Skeletal muscle tissue (tissue), 4 donors: ENCODE measurements around the gene ENOSF1. TPM values are rescaled to one million over a fixed set of nuclear protein-coding genes. Genes with fewer than 3 reads are reported as not detected.
"Not testable (repeated sequence)": the region's sequence is repeated elsewhere in the genome, so short reads cannot be mapped to it uniquely, and the experiment has no call there.

ENCODE experiments used
- H3K27ac ChIP-seq: one replicate; pipeline ENCODE4 v1.7.0; 2013; ENCODE audit warnings: mild to moderate bottlenecking, low read depth, low read length, inconsistent platforms
- H3K27me3 ChIP-seq, 3 donors: one replicate each; pipeline ENCODE4 v1.7.0; 2013; ENCODE audit warnings: low read length in 3 of 3; ENCODE audit not compliant: control insufficient read depth in 3 of 3, insufficient read depth in 3 of 3
- H3K36me3 ChIP-seq, 3 donors: one replicate each; pipeline ENCODE4 v1.7.0; 2013; ENCODE audit warnings: low read length in 3 of 3; ENCODE audit not compliant: control insufficient read depth in 3 of 3, insufficient read depth in 3 of 3
- H3K4me1 ChIP-seq, 3 donors: one replicate each; pipeline ENCODE4 v1.7.0; 2013; ENCODE audit warnings: low read length in 3 of 3, mild to moderate bottlenecking in 3 of 3; ENCODE audit not compliant: control insufficient read depth in 3 of 3, insufficient read depth in 3 of 3
- H3K4me3 ChIP-seq, 3 donors: one replicate each; pipeline ENCODE4 v1.7.0; 2013; ENCODE audit warnings: low read length in 3 of 3
- H3K9ac ChIP-seq, 3 donors: one replicate each; pipeline ENCODE4 v1.7.0; 2013; ENCODE audit warnings: low read length in 3 of 3, mild to moderate bottlenecking in 3 of 3, moderate library complexity in 2 of 3, low read depth in 1 of 3
- H3K9me3 ChIP-seq, 3 donors: one replicate each; pipeline ENCODE4 v1.7.0; 2013; ENCODE audit warnings: low read length in 3 of 3; ENCODE audit not compliant: control insufficient read depth in 3 of 3
- total RNA-seq: library from RNA; depleted of rRNA; stranded (reverse); fragments of >200 nt; gene quantifications from one replicate; pipeline ENCODE4 v1.2.3, GENCODE V29; 2014
- donor health status: Osteomylitis.

ENOSF1 gene, protein sequence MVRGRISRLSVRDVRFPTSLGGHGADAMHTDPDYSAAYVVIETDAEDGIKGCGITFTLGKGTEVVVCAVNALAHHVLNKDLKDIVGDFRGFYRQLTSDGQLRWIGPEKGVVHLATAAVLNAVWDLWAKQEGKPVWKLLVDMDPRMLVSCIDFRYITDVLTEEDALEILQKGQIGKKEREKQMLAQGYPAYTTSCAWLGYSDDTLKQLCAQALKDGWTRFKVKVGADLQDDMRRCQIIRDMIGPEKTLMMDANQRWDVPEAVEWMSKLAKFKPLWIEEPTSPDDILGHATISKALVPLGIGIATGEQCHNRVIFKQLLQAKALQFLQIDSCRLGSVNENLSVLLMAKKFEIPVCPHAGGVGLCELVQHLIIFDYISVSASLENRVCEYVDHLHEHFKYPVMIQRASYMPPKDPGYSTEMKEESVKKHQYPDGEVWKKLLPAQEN
- total RNA-seq, result 14.1 TPM

- Histone ChIP-seq H3K27me3 (no peaks in the 10 kb centered on the region), H3K9me3 (no peaks in the 10 kb centered on the region), H3K27ac (peak within 1 kb of the TSS; percentile 72), H3K9ac (peak within 1 kb of the TSS; percentile 72 to 85 (median 83)), H3K36me3 (peaks cover 2 to 5% (median 3%) of the 10 kb centered on the region in 3 donors), H3K4me3 (peak within 1 kb of the TSS; percentile 76 to 79 (median 76)), H3K4me1 (peaks cover 5 to 9% (median 8%) of the 10 kb centered on the region in 3 donors)
Observed at GRCh38 chr18:712401-713134, at the start of gene ENOSF1. Gene ENOSF1, minus strand, starts transcription at chr18:712630. Its CDS starts 43 bp downstream, at chr18:712587.

DNA sequence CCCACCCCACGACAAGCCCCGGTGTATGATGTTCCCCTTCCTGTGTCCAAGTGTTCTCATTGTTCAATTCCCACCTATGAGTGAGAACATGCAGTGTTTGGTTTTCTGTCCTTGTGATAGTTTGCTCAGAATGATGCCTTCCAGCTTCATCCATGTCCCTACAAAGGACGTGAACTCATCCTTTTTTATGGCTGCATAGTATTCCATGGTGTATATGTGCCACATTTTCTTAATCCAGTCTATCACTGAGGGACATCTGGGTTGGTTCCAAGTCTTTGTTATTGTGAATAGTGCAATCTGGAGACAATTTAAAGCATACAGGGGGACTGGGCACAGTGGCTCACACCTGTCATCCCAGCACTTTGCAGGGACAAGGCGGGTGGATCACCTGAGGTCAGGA is 47.4 kb upstream of the ENOSF1 start:
- H3K4me1 ChIP-seq, H3K4me3 ChIP-seq, H3K9me3 ChIP-seq, H3K27me3 ChIP-seq, H3K36me3 ChIP-seq, H3K9ac ChIP-seq, H3K27ac ChIP-seq: not testable (repeated sequence)

- no peaks in the 10 kb centered on the region for H3K4me1 ChIP-seq
- no peak overlapping the region for H3K4me3 ChIP-seq
- H3K9me3 ChIP-seq, result no peaks in the 10 kb centered on the region
- no peaks in the 10 kb centered on the region for H3K27me3 ChIP-seq
- no peak overlapping the region for H3K9ac ChIP-seq
- peaks cover 0 to 7% (median 5%) of the 10 kb centered on the region in 3 donors for H3K36me3 ChIP-seq
- no peak overlapping the region for H3K27ac ChIP-seq
Observed at GRCh38 chr18:755506-755905, 43.1 kb upstream of the ENOSF1 start.

DNA sequence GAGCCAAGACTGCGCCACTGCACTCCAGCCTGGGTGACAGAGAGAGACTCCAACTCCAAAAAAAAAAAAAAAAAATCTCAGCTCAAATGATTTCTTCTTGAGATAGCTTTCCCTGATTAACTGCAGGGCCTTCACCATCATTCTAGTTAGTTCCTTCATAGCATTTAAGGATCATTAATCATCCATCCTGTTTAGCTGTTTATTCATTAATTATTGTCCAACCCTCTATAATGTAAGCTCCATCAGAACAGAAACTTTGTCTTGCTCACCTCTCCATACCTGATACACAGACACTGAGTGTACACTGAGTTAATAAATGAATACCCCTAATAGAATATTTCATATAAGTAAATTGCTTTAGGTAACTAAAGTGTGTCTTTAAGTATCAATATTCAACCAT is 42.2 kb upstream of the ENOSF1 start:
- H3K27ac ChIP-seq, result no peak overlapping the region
- H3K27me3 ChIP-seq, result no peaks in the 10 kb centered on the region
- no peaks in the 10 kb centered on the region for H3K9me3 ChIP-seq
- H3K36me3 ChIP-seq, result peaks cover 0 to 7% (median 7%) of the 10 kb centered on the region in 3 donors
- no peaks in the 10 kb centered on the region for H3K4me1 ChIP-seq
- H3K4me3 ChIP-seq, result no peak overlapping the region
- H3K9ac ChIP-seq, result no peak overlapping the region

- H3K36me3 ChIP-seq, result peaks cover 0 to 17% (median 7%) of the 10 kb centered on the region in 3 donors
- no peaks in the 10 kb centered on the region for H3K4me1 ChIP-seq
Observed at GRCh38 chr18:750456-750855, 38.0 kb upstream of the ENOSF1 start.

GRCh38 chr18:744832-745597 is 32.6 kb upstream of the ENOSF1 start:
- Histone ChIP-seq H3K27me3 (no peaks in the 10 kb centered on the region), H3K27ac (no peak overlapping the region), H3K4me1 (no peaks in the 10 kb centered on the region), H3K9me3 (no peaks in the 10 kb centered on the region), H3K36me3 (peaks cover 0 to 10% (median 6%) of the 10 kb centered on the region in 3 donors), H3K9ac (no peak overlapping the region), H3K4me3 (no peak overlapping the region)

More at GRCh38 chr18:750456-750855, 38.0 kb upstream of the ENOSF1 start:
- Histone ChIP-seq H3K9ac (no peak overlapping the region), H3K27ac (no peak overlapping the region), H3K27me3 (no peaks in the 10 kb centered on the region), H3K4me3 (no peak overlapping the region), H3K9me3 (no peaks in the 10 kb centered on the region)

DNA sequence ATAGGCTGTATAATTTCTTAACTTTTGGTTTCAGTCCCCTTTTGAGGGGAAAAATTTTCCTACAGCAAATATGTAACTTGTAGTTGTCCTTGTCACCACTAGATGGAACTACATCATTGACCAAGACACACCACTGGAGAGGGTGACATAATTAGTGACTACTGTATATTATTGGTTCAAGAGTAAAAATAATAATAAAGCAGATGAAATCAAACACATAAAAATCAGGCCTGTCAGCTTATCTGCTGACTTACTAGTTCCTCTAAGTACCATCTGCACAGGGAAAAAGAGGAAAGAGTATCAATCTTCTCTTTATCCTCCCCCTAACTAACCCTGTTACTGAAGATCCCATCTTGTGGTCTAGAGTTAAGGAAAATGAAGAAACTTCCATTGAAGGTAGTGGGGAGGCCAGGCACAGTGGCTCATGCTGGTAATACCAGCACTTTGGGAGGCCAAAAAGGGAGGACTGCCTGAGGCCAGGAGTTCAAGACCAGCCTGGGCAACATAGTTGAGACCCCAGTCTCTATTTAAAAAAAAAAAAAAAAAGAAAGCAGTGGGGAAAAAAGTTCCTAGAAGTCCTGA is 29.6 kb upstream of the ENOSF1 start:
- peaks cover 3 to 14% (median 6%) of the 10 kb centered on the region in 3 donors for H3K36me3 ChIP-seq
- H3K27ac ChIP-seq, result no peak overlapping the region

DNA sequence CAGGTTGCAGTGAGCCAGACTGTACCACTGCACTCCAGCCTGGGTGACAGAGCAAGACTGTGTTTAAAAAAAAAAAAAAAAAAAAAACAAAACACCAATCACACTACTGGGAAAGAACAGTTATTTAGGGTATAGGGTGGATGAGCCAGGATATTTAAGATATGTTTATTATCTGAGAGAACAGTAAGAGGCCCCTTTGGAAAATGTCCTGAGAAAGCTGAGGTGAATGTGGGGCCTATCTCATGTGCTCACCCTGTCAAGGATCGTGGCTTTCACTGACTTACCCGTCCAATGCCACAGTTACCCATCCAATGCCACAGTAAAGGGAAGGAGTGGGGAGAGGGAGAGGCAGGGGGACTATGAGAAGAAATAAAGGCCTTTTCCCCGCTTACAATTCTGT is 19.9 kb upstream of the ENOSF1 start:
- no peak overlapping the region for H3K9ac ChIP-seq
- H3K36me3 ChIP-seq, result peaks cover 2 to 22% (median 19%) of the 10 kb centered on the region in 3 donors
- H3K4me3 ChIP-seq, result no peak overlapping the region
- H3K27me3 ChIP-seq, result no peaks in the 10 kb centered on the region
- H3K4me1 ChIP-seq, result no peaks in the 10 kb centered on the region
- H3K27ac ChIP-seq, result no peak overlapping the region
- no peaks in the 10 kb centered on the region for H3K9me3 ChIP-seq

More for the DNA sequence above, 29.6 kb upstream of the ENOSF1 start:
- Histone ChIP-seq H3K4me3 (no peak overlapping the region), H3K9ac (no peak overlapping the region), H3K9me3 (no peaks in the 10 kb centered on the region), H3K4me1 (no peaks in the 10 kb centered on the region), H3K27me3 (no peaks in the 10 kb centered on the region)

DNA sequence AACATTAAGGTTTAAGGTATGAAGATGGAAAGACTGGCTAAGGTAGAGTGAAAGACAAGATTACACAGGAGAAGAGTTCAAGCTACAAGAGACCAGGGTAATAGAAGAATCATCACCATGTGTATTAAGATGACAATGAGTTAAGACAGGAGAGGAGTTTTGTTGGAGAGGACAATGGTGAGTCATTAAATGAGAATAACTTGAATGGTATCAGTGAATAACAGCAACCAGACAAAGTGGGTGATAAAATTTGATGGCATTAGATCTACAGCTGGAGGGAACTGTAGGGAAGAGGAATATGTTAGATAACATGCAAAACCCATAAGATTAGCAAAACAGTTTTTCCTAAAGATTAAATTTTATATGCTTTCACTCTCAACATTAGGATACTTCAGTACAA is 18.8 kb upstream of the ENOSF1 start:
- no peaks in the 10 kb centered on the region for H3K27me3 ChIP-seq
- H3K27ac ChIP-seq, result no peak overlapping the region
- H3K9ac ChIP-seq, result no peak overlapping the region
- H3K9me3 ChIP-seq, result no peaks in the 10 kb centered on the region
- H3K36me3 ChIP-seq, result peaks cover 2 to 15% (median 15%) of the 10 kb centered on the region in 3 donors
- no peaks in the 10 kb centered on the region for H3K4me1 ChIP-seq
- H3K4me3 ChIP-seq, result no peak overlapping the region
